PC-3 (cell line): Measurements from ENCODE around the gene SMCO1. TPM values are rescaled to one million over a fixed set of nuclear protein-coding genes. Genes with fewer than 3 reads are reported as not detected.
A peak's percentile ranks its signal among the peaks of the same experiment; 100 is the strongest.

Experiments
- ATAC-seq: fragments of 200-7000 bp; cut with Tn5 transposase; 2 replicates; pipeline ENCODE4 v1.9.1; 2020; ENCODE audit warnings: mild to moderate bottlenecking, moderate library complexity
- BruUV-seq: library from RNA; stranded (reverse); fragments of 400-500 nt; replicated peaks from 2 replicates; lab custom pipeline; 2021; lab: Mats Ljungman, UMichigan
- CTCF ChIA-PET: fragments of 300-600 bp; sonication (Branson Sonifier 250); formaldehyde crosslinking; loops from one replicate; lab custom pipeline; 2022; ENCODE audit warnings: antibody characterized with exemption; lab: Charles Lee
- POLR2A ChIA-PET: fragments of 300-600 bp; sonication (Branson Sonifier 250); formaldehyde crosslinking; loops from one replicate; lab custom pipeline; 2022; ENCODE audit warnings: antibody characterized with exemption; ENCODE audit not compliant: unreplicated experiment; lab: Charles Lee
- DNase-seq: peaks from one replicate; pipeline ENCODE4 v3.0.0-alpha.2; 2015
- H2AFZ ChIP-seq: fragments of 300-600 bp; sonication (generic); 2 replicates; pipeline ENCODE4 v1.6.0; 2016; ENCODE audit warnings: antibody characterized with exemption, low read length
- H3F3A ChIP-seq: fragments of 300-600 bp; sonication (generic); one replicate; pipeline ENCODE4 v1.6.0; 2017; ENCODE audit warnings: antibody characterized with exemption, low read length, control low read depth, mild to moderate bottlenecking; ENCODE audit not compliant: unreplicated experiment
- H3K27ac ChIP-seq: fragments of 300-600 bp; sonication (generic); 2 replicates; pipeline ENCODE4 v1.5.1; 2016; ENCODE audit warnings: mild to moderate bottlenecking, low read length
- H3K27me3 ChIP-seq: fragments of 300-600 bp; sonication (generic); 2 replicates; pipeline ENCODE4 v1.6.1; 2016; ENCODE audit warnings: low read length, mixed read lengths
- H3K36me3 ChIP-seq: fragments of 300-600 bp; sonication (generic); 2 replicates; pipeline ENCODE4 v1.6.1; 2016; ENCODE audit warnings: low read depth, mixed run types, low read length, mixed read lengths
- H3K4me1 ChIP-seq: fragments of 300-600 bp; sonication (generic); 2 replicates; pipeline ENCODE4 v1.5.1; 2016; ENCODE audit warnings: low read length; ENCODE audit not compliant: insufficient read depth
- H3K4me2 ChIP-seq: fragments of 300-600 bp; sonication (generic); 2 replicates; pipeline ENCODE4 v1.6.0; 2016; ENCODE audit warnings: low read length
- H3K4me3 ChIP-seq: fragments of 300-600 bp; sonication (generic); 2 replicates; pipeline ENCODE4 v1.5.1; 2016; ENCODE audit warnings: mild to moderate bottlenecking, low read length, mixed read lengths
- H3K79me2 ChIP-seq: fragments of 300-600 bp; sonication (generic); 2 replicates; pipeline ENCODE4 v1.6.1; 2017; ENCODE audit warnings: low read length, mixed read lengths
- H3K9ac ChIP-seq: fragments of 300-600 bp; sonication (generic); 2 replicates; pipeline ENCODE4 v1.6.0; 2016; ENCODE audit warnings: mild to moderate bottlenecking, low read length
- H3K9me2 ChIP-seq: fragments of 300-600 bp; sonication (generic); replicated peaks from 2 replicates; pipeline ENCODE4 v1.6.1; 2016; ENCODE audit warnings: mixed run types, low read length, mixed read lengths
- H3K9me3 ChIP-seq: fragments of 300-600 bp; sonication (generic); 2 replicates; pipeline ENCODE4 v1.6.1; 2016; ENCODE audit warnings: low read length, mixed read lengths
- H4K20me1 ChIP-seq: fragments of 300-600 bp; sonication (generic); 2 replicates; pipeline ENCODE4 v1.6.1; 2016; ENCODE audit warnings: low read length, mixed read lengths
- CTCF ChIP-seq: fragments of 300-600 bp; sonication (generic); conservative IDR thresholded peaks from 2 replicates; pipeline ENCODE4 v1.5.1; 2017; ENCODE audit warnings: antibody characterized with exemption, low read depth, mild to moderate bottlenecking, low read length
- EZH2 ChIP-seq: fragments of 300-600 bp; sonication (generic); IDR thresholded peaks from one replicate; pipeline ENCODE4 v1.6.1; 2017; ENCODE audit warnings: antibody characterized with exemption, mild to moderate bottlenecking, low read length; ENCODE audit not compliant: unreplicated experiment
- EZH2phosphoT487 ChIP-seq: fragments of 300-600 bp; sonication (generic); IDR thresholded peaks from 2 replicates; pipeline ENCODE4 v1.6.1; 2018; ENCODE audit warnings: mild to moderate bottlenecking, antibody characterized with exemption, low read length, borderline replicate concordance
- intact Hi-C: fragments of 100-400 bp; cut with micrococcal nuclease; formaldehyde crosslinking; loops from 2 replicates; pipeline ENCODE4 v1.9.0; 2023
- total RNA-seq: library from RNA; depleted of rRNA; stranded (reverse); fragments of >200 nt; gene quantifications from 2 replicates; pipeline ENCODE4 v1.2.3, GENCODE V29; 2014

The SMCO1 gene
- total RNA-seq, 1 experiment from 2014 or later = not detected

GRCh38 chr3:196499807-196500524 is 15.2 kb downstream of the SMCO1 start:
- Histone ChIP-seq H3K9me3 (no peaks in the 10 kb centered on the region), H2AFZ (0 out of 2 replicates have a peak overlapping the region, but pooled peaks have one; percentile 1), H4K20me1 (peaks cover 41% of the 10 kb centered on the region), H3K27me3 (no peaks in the 10 kb centered on the region), H3K9me2 (no peaks in the 10 kb centered on the region), H3K9ac (peak overlapping the region; percentile 89), H3K79me2 (peaks cover 83% of the 10 kb centered on the region), H3K36me3 (peaks cover 13% of the 10 kb centered on the region), H3K4me1 (peaks cover 19% of the 10 kb centered on the region), H3K27ac (no peak overlapping the region), H3K4me2 (peak overlapping the region; percentile 88), H3F3A (no peaks in the 10 kb centered on the region), H3K4me3 (peak overlapping the region; percentile 82)
- TF ChIP-seq EZH2 (no peak), EZH2phosphoT487 (no peak), CTCF (no peak)
- DNase-seq (no peak), ATAC-seq (no peak)
- ChIA-PET CTCF (no interaction called here), POLR2A (no interaction called here)
- intact Hi-C loops = loop anchor here (2.0 to 5.0 kb wide), 2 partner anchors 13 to 68 kb away; partner anchors contain the start of gene UBXN7
- no TSS peak for BruUV-seq

DNA sequence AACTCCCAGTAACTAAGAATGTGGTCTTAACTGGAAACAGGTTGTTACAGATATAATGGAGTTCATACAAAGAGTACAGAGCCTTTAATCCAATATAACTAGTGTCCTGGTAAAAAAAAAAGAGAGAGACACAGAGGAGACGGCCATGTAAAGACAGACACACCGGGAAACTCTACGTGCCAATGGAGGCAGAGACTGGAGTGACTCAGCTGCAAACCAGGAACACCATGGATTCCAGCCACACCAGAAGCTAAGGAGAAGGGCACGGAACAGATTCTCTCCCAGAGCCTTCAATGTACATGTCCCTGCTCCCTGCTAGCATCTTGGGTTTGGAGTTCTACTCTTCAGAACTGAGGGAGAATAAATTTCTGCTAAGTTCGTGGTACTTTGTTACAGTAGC is 16.1 kb downstream of the SMCO1 start:
- peaks cover 17% of the 10 kb centered on the region for H3K4me1 ChIP-seq
- no TSS peak for BruUV-seq
- H3K9ac ChIP-seq = no peak overlapping the region
- no peaks in the 10 kb centered on the region for H3F3A ChIP-seq
- H4K20me1 ChIP-seq = peaks cover 41% of the 10 kb centered on the region
- intact Hi-C loops = no loop called here
- TF ChIP-seq EZH2phosphoT487 (no peak), EZH2 (no peak), CTCF (no peak)
- CTCF ChIA-PET = no interaction called here
- H3K79me2 ChIP-seq = peaks cover 92% of the 10 kb centered on the region
- DNase-seq (no peak), ATAC-seq (no peak)
- H3K9me3 ChIP-seq = no peaks in the 10 kb centered on the region
- no peaks in the 10 kb centered on the region for H3K9me2 ChIP-seq
- POLR2A ChIA-PET = no interaction called here
- H3K4me2 ChIP-seq = peak overlapping the region; percentile 88
- H3K27me3 ChIP-seq = no peaks in the 10 kb centered on the region
- H3K36me3 ChIP-seq = peaks cover 13% of the 10 kb centered on the region
- no peak overlapping the region for H2AFZ ChIP-seq
- H3K4me3 ChIP-seq = no peak overlapping the region
- no peak overlapping the region for H3K27ac ChIP-seq

GRCh38 chr3:196498297-196498696 is 16.8 kb downstream of the SMCO1 start:
- H3K27ac ChIP-seq = no peak overlapping the region
- peaks cover 41% of the 10 kb centered on the region for H4K20me1 ChIP-seq
- ChIA-PET CTCF (no interaction called here), POLR2A (no interaction called here)
- no peaks in the 10 kb centered on the region for H3K9me3 ChIP-seq
- ATAC-seq = no peak
- no peak overlapping the region for H2AFZ ChIP-seq
- no TSS peak for BruUV-seq
- H3K79me2 ChIP-seq = peaks cover 97% of the 10 kb centered on the region
- no peaks in the 10 kb centered on the region for H3F3A ChIP-seq
- peaks cover 13% of the 10 kb centered on the region for H3K36me3 ChIP-seq
- TF ChIP-seq EZH2 (no peak), CTCF (no peak)
- DNase-seq = no peak
- no peak overlapping the region for H3K4me3 ChIP-seq
- H3K4me2 ChIP-seq = no peak overlapping the region
- intact Hi-C loops = no loop called here
- H3K4me1 ChIP-seq = peaks cover 15% of the 10 kb centered on the region
- no peak overlapping the region for H3K9ac ChIP-seq
- no peaks in the 10 kb centered on the region for H3K9me2 ChIP-seq
- H3K27me3 ChIP-seq = no peaks in the 10 kb centered on the region
